H9 (cell line): ENCODE data around the gene KMT2D. TPM values are rescaled to one million over a fixed set of nuclear protein-coding genes. Genes with fewer than 3 reads are reported as not detected.

ENCODE experiments used
- DNase-seq: peaks from one replicate; pipeline ENCODE4 v3.0.0-alpha.2; 2017
- H2AFZ ChIP-seq: one replicate; pipeline ENCODE4 v1.6.1; 2013; ENCODE audit warnings: mild to moderate bottlenecking, low read length, control low read depth, moderate library complexity
- H2AK5ac ChIP-seq: 2 replicates; pipeline ENCODE4 v1.6.1; 2013; ENCODE audit warnings: low read length, control low read depth, mixed read lengths; ENCODE audit not compliant: insufficient read length
- H2BK120ac ChIP-seq: one replicate; pipeline ENCODE4 v1.6.1; 2013; ENCODE audit warnings: low read depth, mild to moderate bottlenecking, low read length, control low read depth, inconsistent platforms; ENCODE audit not compliant: poor library complexity, severe bottlenecking
- H2BK12ac ChIP-seq: 2 replicates; pipeline ENCODE4 v1.6.1; 2013; ENCODE audit warnings: low read length, control low read depth, mixed read lengths, low read depth; ENCODE audit not compliant: insufficient read length
- H2BK15ac ChIP-seq: 2 replicates; pipeline ENCODE4 v1.6.1; 2013; ENCODE audit warnings: low read depth, low read length, control low read depth
- H2BK20ac ChIP-seq: one replicate; pipeline ENCODE4 v1.6.1; 2013; ENCODE audit warnings: low read depth, mild to moderate bottlenecking, low read length, control low read depth, inconsistent platforms; ENCODE audit not compliant: poor library complexity, severe bottlenecking
- H2BK5ac ChIP-seq: 2 replicates; pipeline ENCODE4 v1.6.1; 2013; ENCODE audit warnings: low read length, control low read depth, mixed read lengths; ENCODE audit not compliant: insufficient read length
- H3K14ac ChIP-seq: 2 replicates; pipeline ENCODE4 v1.6.1; 2013; ENCODE audit warnings: low read length, control low read depth; ENCODE audit not compliant: insufficient read depth
- H3K18ac ChIP-seq: 2 replicates; pipeline ENCODE4 v1.6.1; 2013; ENCODE audit warnings: low read depth, mild to moderate bottlenecking, mixed read lengths, low read length, control low read depth; ENCODE audit not compliant: insufficient read length
- H3K23ac ChIP-seq: 2 replicates; pipeline ENCODE4 v1.6.1; 2013; ENCODE audit warnings: low read length, control low read depth, mixed read lengths, low read depth; ENCODE audit not compliant: insufficient read length
- H3K23me2 ChIP-seq: 2 replicates; pipeline ENCODE4 v1.6.1; 2013; ENCODE audit warnings: low read depth, mild to moderate bottlenecking, mixed read lengths, low read length, control low read depth; ENCODE audit not compliant: insufficient read length, poor library complexity, severe bottlenecking
- H3K27ac ChIP-seq: 2 replicates; pipeline ENCODE4 v1.5.1; 2013; ENCODE audit warnings: low read length, control low read depth, mixed read lengths, low read depth; ENCODE audit not compliant: insufficient read length
- H3K27me3 ChIP-seq: 2 replicates; pipeline ENCODE4 v1.6.1; 2013; ENCODE audit warnings: low read length, control low read depth, inconsistent platforms; ENCODE audit not compliant: insufficient read depth
- H3K4ac ChIP-seq: 2 replicates; pipeline ENCODE4 v1.6.1; 2013; ENCODE audit warnings: low read depth, mild to moderate bottlenecking, control low read depth, inconsistent platforms, low read length, moderate library complexity
- H3K4me1 ChIP-seq: 2 replicates; pipeline ENCODE4 v1.6.1; 2013; ENCODE audit warnings: low read length, control low read depth, inconsistent platforms; ENCODE audit not compliant: insufficient read depth
- H3K4me2 ChIP-seq: 2 replicates; pipeline ENCODE4 v1.6.1; 2013; ENCODE audit warnings: low read length, control low read depth, mixed read lengths; ENCODE audit not compliant: insufficient read length, insufficient read depth
- H3K56ac ChIP-seq: 2 replicates; pipeline ENCODE4 v1.6.1; 2013; ENCODE audit warnings: low read depth, mild to moderate bottlenecking, mixed read lengths, low read length, control low read depth; ENCODE audit not compliant: insufficient read length
- H3K79me1 ChIP-seq: 2 replicates; pipeline ENCODE4 v1.6.1; 2013; ENCODE audit warnings: low read depth, mild to moderate bottlenecking, moderate library complexity, low read length, control low read depth, inconsistent platforms; ENCODE audit not compliant: insufficient read depth, poor library complexity, severe bottlenecking
- H3K79me2 ChIP-seq: 2 replicates; pipeline ENCODE4 v1.6.1; 2013; ENCODE audit warnings: low read length, control low read depth, inconsistent platforms; ENCODE audit not compliant: insufficient read depth
- H3K9ac ChIP-seq: 2 replicates; pipeline ENCODE4 v1.6.1; 2013; ENCODE audit warnings: low read length, control low read depth, mixed read lengths; ENCODE audit not compliant: insufficient read length; ENCODE audit errors: extremely low read depth
- H3K9me3 ChIP-seq: one replicate; pipeline ENCODE4 v1.6.1; 2013; ENCODE audit warnings: low read depth, low read length, inconsistent platforms; ENCODE audit not compliant: control insufficient read depth
- H3T11ph ChIP-seq: one replicate; pipeline ENCODE4 v1.6.1; 2013; ENCODE audit warnings: mild to moderate bottlenecking, low read length, control low read depth, inconsistent platforms
- H4K20me1 ChIP-seq: one replicate; pipeline ENCODE4 v1.6.1; 2013; ENCODE audit not compliant: control insufficient read depth, insufficient read length, insufficient read depth
- H4K5ac ChIP-seq: 2 replicates; pipeline ENCODE4 v1.6.1; 2013; ENCODE audit warnings: low read depth, mild to moderate bottlenecking, mixed read lengths, low read length, control low read depth; ENCODE audit not compliant: insufficient read length
- H4K8ac ChIP-seq: replicated peaks from 2 replicates; pipeline ENCODE4 v1.6.1; 2013; ENCODE audit warnings: low read length, control low read depth, mixed read lengths, low read depth; ENCODE audit not compliant: insufficient read length
- H4K91ac ChIP-seq: 2 replicates; pipeline ENCODE4 v1.6.1; 2013; ENCODE audit warnings: low read depth, mild to moderate bottlenecking, moderate library complexity, mixed read lengths, low read length, control low read depth; ENCODE audit not compliant: insufficient read length
- H3K27ac Mint-ChIP-seq, 3 experiments: 2 replicates in 2 of 3; 3 replicates in 1 of 3; pipeline ENCODE4 v1.8.0; 2020 to 2021; ENCODE audit warnings: mixed read lengths in 3 of 3, mild to moderate bottlenecking in 1 of 3, moderate library complexity in 1 of 3
- H3K27me3 Mint-ChIP-seq: 2 replicates; pipeline ENCODE4 v1.8.0; 2021; ENCODE audit warnings: low read depth, mild to moderate bottlenecking, moderate library complexity, mixed read lengths
- H3K36me3 Mint-ChIP-seq, 3 experiments: 2 replicates in 2 of 3; 3 replicates in 1 of 3; pipeline ENCODE4 v1.8.0; 2020 to 2021; ENCODE audit warnings: low read depth in 3 of 3, mixed read lengths in 3 of 3; ENCODE audit not compliant: insufficient read depth in 1 of 3
- H3K4me1 Mint-ChIP-seq, 2 experiments: 2 replicates each; pipeline ENCODE4 v1.8.0; 2020; ENCODE audit warnings: mixed read lengths in 2 of 2
- H3K4me3 Mint-ChIP-seq, 2 experiments: 2 replicates in 1 of 2; 3 replicates in 1 of 2; pipeline ENCODE4 v1.8.0; 2020 to 2021; ENCODE audit warnings: mild to moderate bottlenecking in 2 of 2, mixed read lengths in 2 of 2, moderate library complexity in 1 of 2
- H3K9me3 Mint-ChIP-seq, 2 experiments: 2 replicates in 1 of 2; 3 replicates in 1 of 2; pipeline ENCODE4 v1.8.0; 2020; ENCODE audit warnings: mild to moderate bottlenecking in 2 of 2, mixed read lengths in 2 of 2, moderate library complexity in 1 of 2
- WGBS: extraction: QIAGEN DNeasy Blood & Tissue Kit; methylation state at CpG from one replicate; pipeline ENCODE4 v1.1.7; 2013; ENCODE audit warnings: missing lambda C conversion rate, low lambda C conversion rate, mixed read lengths; ENCODE audit not compliant: insufficient read length; ENCODE audit errors: extremely low coverage; 5-methylcytosine and 5-hydroxymethylcytosine counted together
- total RNA-seq: library from RNA; stranded (reverse); gene quantifications from 2 replicates; pipeline ENCODE4 v1.2.1, GENCODE V29; 2021
- TF ChIP-seq, protein P1 (sequence below): fragments of 200-600 bp; sonication (generic); conservative IDR thresholded peaks from 3 replicates; pipeline ENCODE4 v1.8.0; 2021; ENCODE audit warnings: antibody characterized with exemption, mild to moderate bottlenecking

Gene KMT2D
- total RNA-seq, 1 experiment from 2014 or later: 93.7 TPM

- H3K4me1 ChIP-seq: no peaks in the 10 kb centered on the region
- H3K27ac ChIP-seq: no peak overlapping the region
- H4K91ac ChIP-seq: no peak overlapping the region
- no peak overlapping the region for H3T11ph ChIP-seq
- H3K79me1 ChIP-seq: no peaks in the 10 kb centered on the region
- Mint-ChIP-seq H3K36me3 (peaks cover 2 to 8% (median 2%) of the 10 kb centered on the region in 3 experiments; a peak in 4 of 7 replicates), H3K9me3 (no peaks in the 10 kb centered on the region; a peak in 1 of 5 replicates), H3K4me1 (peaks cover 36 to 61% of the 10 kb centered on the region in 2 experiments), H3K27ac (no peak overlapping the region), H3K27me3 (peaks cover 87% of the 10 kb centered on the region), H3K4me3 (peak overlapping the region; percentile 18 to 77; a peak in 4 of 5 replicates)
- H3K9me3 ChIP-seq: no peaks in the 10 kb centered on the region
- H3K4ac ChIP-seq: no peak overlapping the region
- H3K23ac ChIP-seq: no peak overlapping the region
- H3K56ac ChIP-seq: no peak overlapping the region
- H3K4me2 ChIP-seq: peak overlapping the region; percentile 27
- H2BK12ac ChIP-seq: no peak overlapping the region
- H4K20me1 ChIP-seq: peaks cover 8% of the 10 kb centered on the region
- H3K23me2 ChIP-seq: peaks cover 18% of the 10 kb centered on the region
- no peak overlapping the region for H3K18ac ChIP-seq
- peak; percentile 86 for DNase-seq
- TF ChIP-seq, protein P1, sequence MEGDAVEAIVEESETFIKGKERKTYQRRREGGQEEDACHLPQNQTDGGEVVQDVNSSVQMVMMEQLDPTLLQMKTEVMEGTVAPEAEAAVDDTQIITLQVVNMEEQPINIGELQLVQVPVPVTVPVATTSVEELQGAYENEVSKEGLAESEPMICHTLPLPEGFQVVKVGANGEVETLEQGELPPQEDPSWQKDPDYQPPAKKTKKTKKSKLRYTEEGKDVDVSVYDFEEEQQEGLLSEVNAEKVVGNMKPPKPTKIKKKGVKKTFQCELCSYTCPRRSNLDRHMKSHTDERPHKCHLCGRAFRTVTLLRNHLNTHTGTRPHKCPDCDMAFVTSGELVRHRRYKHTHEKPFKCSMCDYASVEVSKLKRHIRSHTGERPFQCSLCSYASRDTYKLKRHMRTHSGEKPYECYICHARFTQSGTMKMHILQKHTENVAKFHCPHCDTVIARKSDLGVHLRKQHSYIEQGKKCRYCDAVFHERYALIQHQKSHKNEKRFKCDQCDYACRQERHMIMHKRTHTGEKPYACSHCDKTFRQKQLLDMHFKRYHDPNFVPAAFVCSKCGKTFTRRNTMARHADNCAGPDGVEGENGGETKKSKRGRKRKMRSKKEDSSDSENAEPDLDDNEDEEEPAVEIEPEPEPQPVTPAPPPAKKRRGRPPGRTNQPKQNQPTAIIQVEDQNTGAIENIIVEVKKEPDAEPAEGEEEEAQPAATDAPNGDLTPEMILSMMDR: peak; percentile 55
- H3K27me3 ChIP-seq: peaks cover 67% of the 10 kb centered on the region
- WGBS: no CpG with 5 or more reads among the region's 32 CpGs
- H2BK120ac ChIP-seq: no peak overlapping the region
- H4K5ac ChIP-seq: no peak overlapping the region
- no peaks in the 10 kb centered on the region for H3K79me2 ChIP-seq
- no peak overlapping the region for H2BK20ac ChIP-seq
- no peak overlapping the region for H3K9ac ChIP-seq
- no peak overlapping the region for H2BK15ac ChIP-seq
- no peak overlapping the region for H4K8ac ChIP-seq
- no peak overlapping the region for H2BK5ac ChIP-seq
- H3K14ac ChIP-seq: no peak overlapping the region
- no peak overlapping the region for H2AFZ ChIP-seq
- no peak overlapping the region for H2AK5ac ChIP-seq
These were observed 31.7 kb upstream of the KMT2D start for GRCh38 chr12:49092086-49092815.
